GOT3 (cell line): Measurements from ENCODE around the gene LHPP.
A peak's percentile ranks its signal among the peaks of the same experiment; 100 is the strongest.
"Not testable (repeated sequence)": the region's sequence is repeated elsewhere in the genome, so short reads cannot be mapped to it uniquely, and the experiment has no call there.

Source experiments
- DNase-seq: peaks from one replicate; lab custom pipeline; 2025; ENCODE audit warnings: mixed read lengths; lab: John Stamatoyannopoulos, UW

Gene LHPP, protein sequence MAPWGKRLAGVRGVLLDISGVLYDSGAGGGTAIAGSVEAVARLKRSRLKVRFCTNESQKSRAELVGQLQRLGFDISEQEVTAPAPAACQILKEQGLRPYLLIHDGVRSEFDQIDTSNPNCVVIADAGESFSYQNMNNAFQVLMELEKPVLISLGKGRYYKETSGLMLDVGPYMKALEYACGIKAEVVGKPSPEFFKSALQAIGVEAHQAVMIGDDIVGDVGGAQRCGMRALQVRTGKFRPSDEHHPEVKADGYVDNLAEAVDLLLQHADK

GRCh38 chr10:124461642-124462347 lies at the start of gene LHPP:
Gene LHPP, plus strand, starts transcription at chr10:124461823. Its CDS starts 40 bp downstream, at chr10:124461863.
- peak; percentile 39 for DNase-seq

- DNase-seq, result no peak
Measured at GRCh38 chr10:124414076-124414475, 47.5 kb upstream of the LHPP start.

GRCh38 chr10:124415210-124415609 lies 46.4 kb upstream of the LHPP start:
- no peak for DNase-seq

DNA sequence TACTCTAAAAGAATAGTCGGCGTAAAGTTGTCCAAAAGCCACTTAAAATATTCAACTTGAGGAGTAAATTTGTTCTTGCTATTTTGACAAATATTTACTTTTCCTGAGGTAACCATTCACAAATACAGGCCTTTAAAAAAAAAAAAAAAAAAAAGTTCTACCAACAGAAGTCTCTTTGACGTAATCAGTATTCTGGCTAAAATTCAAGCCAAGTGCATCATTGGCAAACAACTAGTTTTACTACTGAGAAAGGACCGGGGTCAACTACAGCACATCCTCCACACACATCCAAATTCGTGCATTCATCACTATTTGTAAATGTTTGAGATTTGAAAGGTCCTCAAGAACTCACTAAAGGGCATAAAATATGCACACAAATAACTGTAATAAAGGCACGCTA lies 44.9 kb upstream of the LHPP start:
- no peak for DNase-seq

DNA sequence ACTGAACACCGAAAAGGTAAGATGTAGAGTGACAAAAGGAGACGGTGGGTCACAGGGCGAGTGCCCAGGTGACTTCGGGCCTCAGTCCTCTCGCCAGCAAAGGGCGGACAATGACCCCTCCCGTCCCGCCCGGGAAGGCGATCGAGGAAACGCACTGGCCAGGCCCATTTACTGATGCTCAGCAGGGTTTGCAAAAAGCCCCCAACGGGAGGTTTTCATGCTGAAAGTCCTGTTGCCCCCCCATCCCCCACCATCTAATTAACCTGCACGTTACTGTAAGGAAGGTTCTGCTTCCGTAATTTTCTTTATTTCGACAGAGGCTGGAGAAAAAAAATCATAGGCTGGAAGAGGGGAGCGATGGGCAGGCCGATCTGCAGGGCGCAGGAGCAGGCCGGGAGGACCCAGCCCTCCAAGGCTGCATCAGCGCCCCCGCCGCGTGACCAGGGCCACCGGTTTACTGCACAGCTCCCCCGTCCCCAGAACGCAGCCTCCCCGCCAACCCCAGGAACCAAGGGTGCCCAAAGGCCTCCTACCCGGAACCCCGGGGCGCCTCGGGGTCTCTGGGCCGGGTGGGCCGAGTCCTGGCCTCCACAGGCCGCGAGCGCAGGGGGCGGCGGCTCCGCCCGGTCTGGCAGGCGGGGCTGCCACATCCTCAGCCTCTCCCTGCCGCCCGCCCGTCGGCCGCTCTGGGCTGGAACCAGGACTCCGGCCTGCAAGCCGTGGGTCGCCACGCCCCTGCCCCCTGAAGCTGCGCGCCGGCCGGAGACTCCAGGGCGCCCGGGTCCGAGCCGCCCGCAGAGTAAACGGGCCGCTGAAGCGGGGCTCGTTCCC lies 43.5 kb upstream of the LHPP start:
- peak; percentile 24 for DNase-seq

GRCh38 chr10:124418726-124419501 lies 42.7 kb upstream of the LHPP start, which contains the start of gene OAT:
Gene OAT, minus strand, starts transcription at chr10:124418923. Its CDS starts 6,752 bp downstream, at chr10:124412171.
- peak; percentile 82 for DNase-seq

DNA sequence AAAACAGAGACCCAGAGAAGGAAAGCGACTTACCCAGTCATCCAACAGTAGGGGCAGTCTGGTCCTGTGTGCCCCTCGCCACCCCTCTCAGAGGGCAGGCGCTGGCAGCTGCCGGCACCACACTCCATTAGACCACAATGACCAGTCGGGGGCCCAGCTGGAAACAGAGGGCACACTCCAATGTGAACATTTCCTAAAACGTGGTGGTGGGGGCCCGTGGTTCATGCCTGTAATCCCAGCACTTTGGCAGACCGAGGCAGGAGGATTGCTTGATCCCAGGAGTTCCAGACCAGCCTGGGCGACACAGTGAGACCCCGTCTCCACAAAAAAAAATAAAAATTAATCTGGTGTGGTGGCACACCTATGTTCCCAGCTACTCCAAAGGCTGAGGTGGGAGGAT lies 42.0 kb upstream of the LHPP start:
- no peak for DNase-seq

GRCh38 chr10:124420254-124420653 lies 41.4 kb upstream of the LHPP start:
- no peak for DNase-seq

- no peak for DNase-seq
Measured at GRCh38 chr10:124422742-124423141, 38.9 kb upstream of the LHPP start.

GRCh38 chr10:124423813-124424212 lies 37.8 kb upstream of the LHPP start:
- DNase-seq, result no peak

GRCh38 chr10:124425227-124425962 lies 36.2 kb upstream of the LHPP start:
- DNase-seq, result no peak

GRCh38 chr10:124428207-124428777 lies 33.3 kb upstream of the LHPP start:
- DNase-seq, result no peak

DNA sequence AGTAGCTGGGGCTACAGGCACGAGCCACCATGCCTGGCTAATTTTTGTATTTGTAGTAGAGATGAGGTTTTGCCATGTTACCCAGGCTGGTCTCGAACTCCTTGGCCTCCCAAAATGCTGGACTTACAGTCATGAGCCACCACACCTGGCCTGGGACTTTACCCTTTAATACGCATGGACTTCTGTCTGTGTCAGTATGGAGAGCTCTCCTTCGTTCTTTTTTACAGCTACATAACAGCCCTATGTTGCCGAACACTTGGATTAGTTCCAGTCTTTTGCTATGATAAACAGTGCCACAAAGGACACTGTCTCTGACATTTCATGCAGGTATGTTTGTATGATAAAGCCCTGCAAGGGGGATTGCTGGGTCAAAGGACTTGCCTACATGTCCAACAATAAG lies 32.0 kb upstream of the LHPP start:
- DNase-seq, result no peak

- no peak for DNase-seq
Measured at GRCh38 chr10:124430077-124430476, 31.5 kb upstream of the LHPP start.

DNA sequence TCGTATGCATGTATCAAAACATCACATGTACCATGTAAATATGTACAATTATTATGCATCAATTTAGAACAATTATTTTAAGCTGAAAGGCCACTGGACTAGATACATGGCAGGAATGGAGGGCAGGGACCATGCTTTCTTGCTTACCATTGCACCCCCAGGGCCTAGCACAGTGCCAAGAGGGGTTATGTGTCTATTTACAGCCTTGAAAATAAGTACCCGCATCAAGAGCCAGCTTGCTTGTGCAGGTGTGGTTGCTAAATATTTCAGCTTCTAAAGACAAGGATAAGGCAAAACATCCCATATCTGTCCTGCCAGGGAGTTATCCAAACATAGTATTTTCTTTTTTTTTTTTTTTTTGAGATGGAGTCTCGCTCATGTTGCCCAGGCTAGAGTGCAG lies 28.2 kb upstream of the LHPP start:
- DNase-seq, result no peak

GRCh38 chr10:124435683-124436082 lies 25.9 kb upstream of the LHPP start:
- not testable (repeated sequence) for DNase-seq

DNA sequence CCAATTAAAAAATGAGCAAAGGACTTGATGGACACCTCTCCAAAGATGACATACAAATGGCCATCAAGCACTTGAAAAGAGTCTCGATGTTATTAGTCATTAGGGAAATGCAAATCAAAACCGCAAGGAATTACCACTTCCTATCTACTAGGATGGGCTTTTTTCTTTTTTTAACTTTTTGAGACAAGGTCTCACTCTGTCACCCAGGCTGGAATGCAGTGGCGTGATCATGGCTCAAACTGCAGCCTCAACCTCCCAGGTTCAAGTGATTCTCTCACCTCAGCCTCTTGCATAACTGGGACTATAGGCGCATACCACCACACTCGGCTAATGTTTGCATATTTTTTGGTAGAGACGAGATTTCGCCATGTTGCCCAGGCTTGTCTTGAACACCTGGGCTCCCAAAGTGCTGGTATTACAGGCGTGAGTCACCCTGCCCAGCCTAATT lies 25.4 kb upstream of the LHPP start:
- no peak for DNase-seq

- DNase-seq, result not testable (repeated sequence)
Measured at GRCh38 chr10:124441694-124442093, 19.9 kb upstream of the LHPP start.

DNA sequence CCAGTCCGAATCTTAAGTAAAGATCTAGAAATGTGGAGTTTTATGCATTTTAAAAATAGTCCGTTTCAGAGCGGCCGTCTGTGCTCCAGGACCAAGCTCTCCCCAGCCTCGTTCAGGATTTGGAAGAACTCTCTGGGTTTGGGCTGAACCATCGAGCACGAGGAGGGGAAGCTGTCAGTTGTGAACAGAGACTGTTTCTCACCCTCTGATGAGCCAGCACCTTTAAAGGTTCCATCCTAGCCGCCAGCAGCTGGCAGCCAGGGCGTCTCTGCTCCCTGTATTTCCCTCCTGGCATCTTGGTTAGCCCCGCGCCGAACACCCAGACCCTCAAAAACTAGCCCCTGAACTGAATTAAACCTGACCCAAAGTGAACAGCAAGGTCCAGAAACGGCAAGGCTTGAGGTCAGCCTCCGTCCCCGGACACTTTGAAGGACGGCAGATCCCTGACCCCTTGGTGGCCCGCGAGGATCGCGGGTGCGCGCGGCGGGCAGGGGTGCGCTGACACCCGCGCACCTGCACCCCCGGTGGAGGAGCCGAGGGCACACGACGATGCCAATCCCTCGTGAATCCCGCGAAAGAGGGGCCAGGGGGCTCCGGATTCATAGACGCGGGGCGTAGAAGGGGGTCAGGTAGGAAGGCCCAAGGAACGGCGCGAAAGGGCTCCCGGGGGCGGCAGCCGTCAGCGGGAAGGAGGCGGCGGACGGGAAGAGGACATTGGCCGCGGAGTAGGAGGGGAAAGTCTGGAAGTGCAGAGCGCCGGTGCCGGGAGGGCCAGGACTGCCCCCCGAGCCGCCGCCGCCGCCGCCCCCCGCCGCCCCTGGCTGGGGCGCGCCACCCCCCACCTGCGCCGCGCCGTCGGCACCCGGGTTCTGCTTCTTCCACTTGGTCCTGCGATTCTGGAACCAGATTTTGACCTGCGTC lies 14.5 kb upstream of the LHPP start:
- no peak for DNase-seq
